Right lobe of liver (tissue), 6 donors: ENCODE measurements around the gene ERCC2. TPM values are rescaled to one million over a fixed set of nuclear protein-coding genes. Genes with fewer than 3 reads are reported as not detected.
A peak's percentile ranks its signal among the peaks of the same experiment; 100 is the strongest.

Experiments
- ATAC-seq, 4 donors: fragments of 200-7000 bp; cut with Tn5 transposase; one replicate each; pipeline ENCODE4 v1.9.1; 2020; ENCODE audit warnings: mild to moderate bottlenecking in 4 of 4, moderate library complexity in 4 of 4
- DNase-seq, 3 donors: peaks; one replicate each; pipeline ENCODE4 v3.0.0-alpha.2; 2020
- H3K27ac ChIP-seq, 3 donors: fragments of 200-600 bp; one replicate each; pipeline ENCODE4 v1.8.0; 2022
- H3K27me3 ChIP-seq, 2 donors: fragments of 200-600 bp; one replicate each; pipeline ENCODE4 v1.8.0; 2022
- H3K36me3 ChIP-seq, 4 donors: fragments of 200-600 bp; sonication (generic) in 1 of 4; one replicate each; pipeline versions ENCODE4 v1.5.1 to v1.8.0; 2017 to 2022; ENCODE audit warnings: control low read depth in 1 of 4
- H3K4me1 ChIP-seq, 4 donors: fragments of 200-600 bp; sonication (generic) in 1 of 4; one replicate each; pipeline versions ENCODE4 v1.5.1 to v1.8.0; 2017 to 2022; ENCODE audit warnings: control low read depth in 1 of 4
- H3K4me3 ChIP-seq, 3 donors: fragments of 200-600 bp; one replicate each; pipeline ENCODE4 v1.8.0; 2022
- H3K9me3 ChIP-seq, 4 donors: fragments of 200-600 bp; sonication (generic) in 1 of 4; one replicate each; pipeline versions ENCODE4 v1.5.1 to v1.8.0; 2017 to 2022; ENCODE audit warnings: control low read depth in 1 of 4
- POLR2A ChIP-seq: fragments of 450-650 bp; IDR thresholded peaks from one replicate; pipeline ENCODE4 v1.6.1; 2017; ENCODE audit warnings: antibody characterized with exemption, mild to moderate bottlenecking
- WGBS: methylation state at CpG from one replicate; pipeline ENCODE4 v1.1.6; 2018; ENCODE audit warnings: low coverage, low lambda C conversion rate; ENCODE audit not compliant: insufficient coverage; ENCODE audit errors: missing lambda C conversion rate; 5-methylcytosine and 5-hydroxymethylcytosine counted together
- intact Hi-C, 2 donors: fragments of 100-400 bp; cut with DNase I; formaldehyde crosslinking; loops; one replicate each; pipeline versions ENCODE4 v1.11.2 to v1.14.1; 2022
- total RNA-seq, 6 experiments: library from RNA; depleted of rRNA in 2 of 6; stranded (reverse); fragments of >200 nt in 2 of 6; fragmentation: NEBNext Ultra II Directional in 3 of 6; extraction: Animal tissue kit (Norgen Biotek cat#: 25700) in 3 of 6; gene quantifications; one replicate each; pipeline versions ENCODE4 v1.1.0 to v1.2.4, GENCODE V29; 2016 to 2023
- TF ChIP-seq, protein P1 (sequence below), 4 donors: fragments of 200-600 bp in 3 of 4; fragments of 450-650 bp in 1 of 4; IDR thresholded peaks; one replicate each; pipeline versions ENCODE4 v1.5.1 to v1.8.0; 2016 to 2022; ENCODE audit warnings: antibody characterized with exemption in 4 of 4, mild to moderate bottlenecking in 2 of 4
- donor health status: DM: no; HTN: yes; CAD: no.
- donor health status: DM: no; HTN: no; CAD: no.
- donor health status: DM: no; HTN: no; CAD: no.
- donor health status: DM: no; HTN: yes; CAD: no.
- donor health status: DM: no; HTN: yes; CAD: no.

Gene ERCC2
- total RNA-seq, 6 experiments from 2014 or later = 9.8 to 13.7 (median 11.3) TPM

DNA sequence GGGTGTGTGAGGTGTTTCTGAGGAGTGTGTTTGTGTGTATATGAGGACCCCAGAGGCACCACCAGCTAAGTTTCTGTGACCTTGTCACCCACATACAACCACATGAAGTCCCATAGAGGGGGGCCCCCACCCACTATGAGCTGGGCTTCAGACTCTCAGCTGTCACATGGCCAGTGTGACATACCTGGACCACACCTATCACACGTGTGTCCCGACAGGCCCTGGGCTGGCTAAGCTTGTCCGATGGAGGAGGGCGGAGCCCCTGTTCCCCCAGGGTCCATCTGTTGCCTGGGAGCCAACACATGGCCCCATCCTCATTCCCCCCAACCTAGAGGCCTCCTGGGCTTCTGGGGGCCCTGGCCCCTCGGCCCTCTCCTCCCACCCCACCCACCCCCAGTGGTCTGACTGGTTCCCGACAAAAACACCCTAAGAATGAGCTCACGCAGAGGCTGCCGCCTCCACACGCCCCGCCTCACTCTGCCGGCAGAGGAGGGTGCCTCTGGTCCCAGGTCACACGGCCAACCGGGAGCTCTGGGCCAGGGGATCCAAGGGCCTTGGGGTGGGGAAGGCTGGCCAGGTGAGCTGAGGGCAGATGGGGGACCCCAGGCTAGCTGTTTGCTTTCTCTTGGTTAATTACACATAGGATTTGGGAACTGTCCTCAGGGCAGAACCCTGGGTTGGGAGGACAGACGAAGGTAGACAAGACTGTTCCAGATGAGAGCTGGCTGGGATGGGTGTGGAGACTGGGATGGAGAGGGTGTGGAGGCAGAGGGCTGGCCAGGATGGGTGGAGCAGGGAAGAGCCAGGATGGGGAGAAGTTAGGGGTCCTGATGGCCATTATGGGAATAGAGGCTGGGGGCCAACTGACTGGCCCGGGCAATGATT, 25.5 kb downstream of the ERCC2 start:
- Histone ChIP-seq H3K27me3 (no peaks in the 10 kb centered on the region), H3K4me3 (no peak overlapping the region), H3K9me3 (no peaks in the 10 kb centered on the region), H3K36me3 (no peaks in the 10 kb centered on the region), H3K27ac (no peak overlapping the region), H3K4me1 (peaks cover 0 to 7% (median 0%) of the 10 kb centered on the region in 4 donors)
- 100% methylated on average over 1 of the region's 15 CpGs for WGBS
- DNase-seq (no peak), ATAC-seq (no peak)
- intact Hi-C loops = loop anchor here in 1 of 2 donors (10.0 kb wide), 1 partner anchor 190 kb away; no protein-coding TSS in a partner anchor
- no peak for TF ChIP-seq POLR2A
- TF ChIP-seq, protein P1, sequence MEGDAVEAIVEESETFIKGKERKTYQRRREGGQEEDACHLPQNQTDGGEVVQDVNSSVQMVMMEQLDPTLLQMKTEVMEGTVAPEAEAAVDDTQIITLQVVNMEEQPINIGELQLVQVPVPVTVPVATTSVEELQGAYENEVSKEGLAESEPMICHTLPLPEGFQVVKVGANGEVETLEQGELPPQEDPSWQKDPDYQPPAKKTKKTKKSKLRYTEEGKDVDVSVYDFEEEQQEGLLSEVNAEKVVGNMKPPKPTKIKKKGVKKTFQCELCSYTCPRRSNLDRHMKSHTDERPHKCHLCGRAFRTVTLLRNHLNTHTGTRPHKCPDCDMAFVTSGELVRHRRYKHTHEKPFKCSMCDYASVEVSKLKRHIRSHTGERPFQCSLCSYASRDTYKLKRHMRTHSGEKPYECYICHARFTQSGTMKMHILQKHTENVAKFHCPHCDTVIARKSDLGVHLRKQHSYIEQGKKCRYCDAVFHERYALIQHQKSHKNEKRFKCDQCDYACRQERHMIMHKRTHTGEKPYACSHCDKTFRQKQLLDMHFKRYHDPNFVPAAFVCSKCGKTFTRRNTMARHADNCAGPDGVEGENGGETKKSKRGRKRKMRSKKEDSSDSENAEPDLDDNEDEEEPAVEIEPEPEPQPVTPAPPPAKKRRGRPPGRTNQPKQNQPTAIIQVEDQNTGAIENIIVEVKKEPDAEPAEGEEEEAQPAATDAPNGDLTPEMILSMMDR (IDR thresholded peaks at IDR 0.05) = no peak

- no peak for DNase-seq
- 83% methylated on average over 11 of the region's 13 CpGs for WGBS
- Histone ChIP-seq H3K27me3 (no peaks in the 10 kb centered on the region), H3K4me3 (no peak overlapping the region), H3K27ac (no peak overlapping the region), H3K9me3 (no peaks in the 10 kb centered on the region), H3K36me3 (no peaks in the 10 kb centered on the region), H3K4me1 (peaks cover 0 to 7% (median 0%) of the 10 kb centered on the region in 4 donors)
- intact Hi-C loops = loop anchor here in 1 of 2 donors (10.0 kb wide), 1 partner anchor 188 kb away; no protein-coding TSS in a partner anchor
- TF ChIP-seq POLR2A = no peak
- TF ChIP-seq, protein P1 (IDR thresholded peaks at IDR 0.05) = no peak
- no peak for ATAC-seq
These were observed 27.5 kb downstream of the ERCC2 start for GRCh38 chr19:45342911-45343310.

- WGBS = 22% methylated on average over 8 of the region's 25 CpGs
- Histone ChIP-seq H3K27me3 (no peaks in the 10 kb centered on the region), H3K4me3 (peak overlapping the region in 2 of 3 donors; percentile 14 to 33), H3K4me1 (peaks cover 0 to 7% (median 0%) of the 10 kb centered on the region in 4 donors), H3K27ac (no peak overlapping the region), H3K36me3 (no peaks in the 10 kb centered on the region), H3K9me3 (no peaks in the 10 kb centered on the region)
- intact Hi-C loops = loop anchor here in 1 of 2 donors (10.0 kb wide), 1 partner anchor 186 kb away; no protein-coding TSS in a partner anchor
- DNase-seq = no peak
- ATAC-seq = no peak
- no peak for TF ChIP-seq POLR2A
- TF ChIP-seq, protein P1 (IDR thresholded peaks at IDR 0.05) = no peak
These were observed 29.4 kb downstream of the ERCC2 start for GRCh38 chr19:45340899-45341453.

- no peak for TF ChIP-seq POLR2A
- TF ChIP-seq, protein P1 (IDR thresholded peaks at IDR 0.05) = no peak
- no peak within 1 kb of the TSS for H3K27ac ChIP-seq
- peak within 1 kb of the TSS in 2 of 3 donors; percentile 14 to 33 for H3K4me3 ChIP-seq
- no peaks in the 10 kb centered on the region for H3K9me3 ChIP-seq
- ATAC-seq (peak; percentile 53 to 57 (median 54)), DNase-seq (no peak)
- H3K4me1 ChIP-seq = peaks cover 0 to 7% (median 0%) of the 10 kb centered on the region in 4 donors
- intact Hi-C loops = loop anchor here in 1 of 2 donors (10.0 kb wide), 1 partner anchor 186 kb away; no protein-coding TSS in a partner anchor
- WGBS = 65% methylated on average over 6 of the region's 50 CpGs
- H3K36me3 ChIP-seq = no peaks in the 10 kb centered on the region
- H3K27me3 ChIP-seq = no peaks in the 10 kb centered on the region
These were observed 30.0 kb downstream of the ERCC2 start, which contains the start of gene KLC3 for GRCh38 chr19:45340232-45340898. KLC3 (plus strand) TSS chr19:45340750; CDS start chr19:45345542, 4,792 bp downstream.
